Nephron progenitor cell (in vitro differentiated cells): ENCODE data around the gene ITSN1.
A peak's percentile ranks its signal among the peaks of the same experiment; 100 is the strongest.

Experiments
- DNase-seq: peaks from one replicate; pipeline ENCODE4 v3.0.0; 2021
- H3K27ac Mint-ChIP-seq: 2 replicates; pipeline ENCODE4 v1.8.0; 2021; ENCODE audit warnings: mild to moderate bottlenecking, moderate library complexity, mixed read lengths
- H3K27me3 Mint-ChIP-seq: 2 replicates; pipeline ENCODE4 v1.8.0; 2021; ENCODE audit warnings: mild to moderate bottlenecking, low read depth, mixed read lengths; ENCODE audit not compliant: poor library complexity
- H3K36me3 Mint-ChIP-seq: 2 replicates; pipeline ENCODE4 v1.8.0; 2021; ENCODE audit warnings: low read depth, mixed read lengths
- H3K4me1 Mint-ChIP-seq: 2 replicates; pipeline ENCODE4 v1.8.0; 2021; ENCODE audit warnings: mixed read lengths
- H3K4me3 Mint-ChIP-seq: 2 replicates; pipeline ENCODE4 v1.8.0; 2021; ENCODE audit warnings: mild to moderate bottlenecking, moderate library complexity, mixed read lengths
- H3K9me3 Mint-ChIP-seq: 2 replicates; pipeline ENCODE4 v1.8.0; 2021; ENCODE audit warnings: mild to moderate bottlenecking, moderate library complexity, mixed read lengths
- TF ChIP-seq, protein P1 (sequence below): fragments of 200-600 bp; sonication (generic); IDR thresholded peaks from 2 replicates; pipeline ENCODE4 v1.5.0; 2021; ENCODE audit warnings: antibody characterized with exemption

ITSN1 gene

DNA sequence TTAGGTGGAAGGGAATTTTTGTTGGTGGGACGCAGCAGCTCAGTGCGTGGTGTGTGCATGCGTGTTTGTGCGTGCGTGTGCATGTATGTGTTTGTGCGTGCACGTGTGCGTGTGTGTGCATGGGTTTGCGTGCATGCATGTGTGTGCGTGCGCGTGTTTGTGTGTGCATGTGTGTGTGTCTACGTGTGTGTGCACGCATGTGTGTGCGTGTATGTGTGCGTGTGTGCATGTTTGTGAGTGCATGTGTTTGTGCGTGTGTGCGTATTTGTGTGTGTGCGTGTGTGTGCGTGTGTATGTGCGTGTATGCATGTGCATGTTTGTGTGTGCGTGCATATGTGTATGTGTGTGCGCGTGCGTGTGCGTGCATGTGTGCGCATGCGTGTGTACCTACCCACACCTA, 253.1 kb downstream of the ITSN1 start:
- no peak for DNase-seq
- peaks cover 45% of the 10 kb centered on the region for H3K4me1 Mint-ChIP-seq
- TF ChIP-seq, protein P1, sequence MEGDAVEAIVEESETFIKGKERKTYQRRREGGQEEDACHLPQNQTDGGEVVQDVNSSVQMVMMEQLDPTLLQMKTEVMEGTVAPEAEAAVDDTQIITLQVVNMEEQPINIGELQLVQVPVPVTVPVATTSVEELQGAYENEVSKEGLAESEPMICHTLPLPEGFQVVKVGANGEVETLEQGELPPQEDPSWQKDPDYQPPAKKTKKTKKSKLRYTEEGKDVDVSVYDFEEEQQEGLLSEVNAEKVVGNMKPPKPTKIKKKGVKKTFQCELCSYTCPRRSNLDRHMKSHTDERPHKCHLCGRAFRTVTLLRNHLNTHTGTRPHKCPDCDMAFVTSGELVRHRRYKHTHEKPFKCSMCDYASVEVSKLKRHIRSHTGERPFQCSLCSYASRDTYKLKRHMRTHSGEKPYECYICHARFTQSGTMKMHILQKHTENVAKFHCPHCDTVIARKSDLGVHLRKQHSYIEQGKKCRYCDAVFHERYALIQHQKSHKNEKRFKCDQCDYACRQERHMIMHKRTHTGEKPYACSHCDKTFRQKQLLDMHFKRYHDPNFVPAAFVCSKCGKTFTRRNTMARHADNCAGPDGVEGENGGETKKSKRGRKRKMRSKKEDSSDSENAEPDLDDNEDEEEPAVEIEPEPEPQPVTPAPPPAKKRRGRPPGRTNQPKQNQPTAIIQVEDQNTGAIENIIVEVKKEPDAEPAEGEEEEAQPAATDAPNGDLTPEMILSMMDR = no peak
- no peaks in the 10 kb centered on the region for H3K9me3 Mint-ChIP-seq
- peaks cover 7% of the 10 kb centered on the region for H3K36me3 Mint-ChIP-seq
- H3K27me3 Mint-ChIP-seq = peaks cover 6% of the 10 kb centered on the region
- no peak overlapping the region for H3K27ac Mint-ChIP-seq
- H3K4me3 Mint-ChIP-seq = peak overlapping the region; percentile 66

DNA sequence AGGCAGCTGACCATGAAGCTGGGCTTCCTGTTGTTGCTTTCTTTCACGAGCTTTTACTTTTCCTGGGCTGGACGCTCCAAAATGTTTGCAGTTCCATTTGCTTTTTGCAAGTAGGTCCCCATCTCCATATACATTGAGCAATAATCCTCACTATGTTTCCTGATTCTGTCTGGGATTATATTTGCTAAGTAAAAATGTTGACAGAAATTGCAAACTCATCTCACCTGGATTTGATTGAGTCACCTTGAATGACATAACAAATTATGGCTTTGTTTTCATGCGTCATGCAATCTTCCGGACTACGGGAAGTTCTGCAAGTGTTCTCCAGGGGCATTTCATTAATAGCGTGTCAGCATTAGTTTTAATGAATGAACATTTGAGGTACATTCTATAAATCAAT, 254.4 kb downstream of the ITSN1 start:
- TF ChIP-seq, protein P1 = no peak
- Mint-ChIP-seq H3K4me3 (no peak overlapping the region), H3K27me3 (peaks cover 6% of the 10 kb centered on the region), H3K9me3 (no peaks in the 10 kb centered on the region), H3K4me1 (peaks cover 48% of the 10 kb centered on the region), H3K27ac (peak overlapping the region; percentile 86), H3K36me3 (peaks cover 12% of the 10 kb centered on the region)
- no peak for DNase-seq

DNA sequence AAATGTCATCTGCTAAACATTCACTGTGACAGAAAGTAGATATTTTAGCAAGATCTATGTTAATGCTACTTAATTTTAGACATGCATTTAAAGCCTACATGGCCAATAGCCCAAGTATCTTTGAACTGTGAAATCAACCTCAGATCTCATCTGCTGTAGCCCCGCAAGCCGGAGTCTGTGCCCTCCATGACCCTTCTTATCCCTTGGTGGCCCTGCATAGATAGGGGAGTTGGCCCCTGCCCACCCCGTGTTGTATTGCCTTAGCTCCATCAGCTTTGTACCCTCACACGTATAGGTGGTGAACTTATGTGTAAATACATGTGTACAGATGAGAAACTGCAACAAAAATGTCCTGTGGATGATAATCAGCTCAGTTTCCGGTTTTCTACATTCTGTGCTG, 254.8 kb downstream of the ITSN1 start:
- Mint-ChIP-seq H3K4me3 (no peak overlapping the region), H3K27me3 (peaks cover 6% of the 10 kb centered on the region), H3K4me1 (peaks cover 50% of the 10 kb centered on the region), H3K27ac (no peak overlapping the region), H3K9me3 (no peaks in the 10 kb centered on the region), H3K36me3 (peaks cover 15% of the 10 kb centered on the region)
- DNase-seq = no peak
- TF ChIP-seq, protein P1 = no peak

DNA sequence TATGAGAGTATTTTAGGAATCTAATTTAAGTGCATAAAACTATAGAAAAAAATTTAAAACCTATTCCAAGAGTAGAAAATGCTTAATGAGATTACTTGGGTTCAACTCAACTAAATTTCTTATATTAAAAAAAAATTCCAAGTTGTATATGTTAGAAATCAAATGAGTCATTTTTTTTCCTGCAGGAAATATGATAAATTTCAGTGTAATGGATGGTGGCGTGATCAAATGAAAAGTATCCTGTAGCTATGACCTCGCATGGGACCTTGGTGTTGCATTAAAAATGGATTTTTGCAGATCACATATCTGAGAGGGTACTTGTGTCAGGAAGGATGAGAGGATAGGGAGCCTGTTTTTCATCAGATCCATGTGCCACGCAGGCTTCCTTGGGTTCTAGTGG, 255.4 kb downstream of the ITSN1 start:
- H3K36me3 Mint-ChIP-seq = peaks cover 19% of the 10 kb centered on the region
- H3K27me3 Mint-ChIP-seq = peaks cover 6% of the 10 kb centered on the region
- DNase-seq = no peak
- no peaks in the 10 kb centered on the region for H3K9me3 Mint-ChIP-seq
- H3K27ac Mint-ChIP-seq = no peak overlapping the region
- no peak overlapping the region for H3K4me3 Mint-ChIP-seq
- H3K4me1 Mint-ChIP-seq = peaks cover 45% of the 10 kb centered on the region
- TF ChIP-seq, protein P1 = no peak

DNA sequence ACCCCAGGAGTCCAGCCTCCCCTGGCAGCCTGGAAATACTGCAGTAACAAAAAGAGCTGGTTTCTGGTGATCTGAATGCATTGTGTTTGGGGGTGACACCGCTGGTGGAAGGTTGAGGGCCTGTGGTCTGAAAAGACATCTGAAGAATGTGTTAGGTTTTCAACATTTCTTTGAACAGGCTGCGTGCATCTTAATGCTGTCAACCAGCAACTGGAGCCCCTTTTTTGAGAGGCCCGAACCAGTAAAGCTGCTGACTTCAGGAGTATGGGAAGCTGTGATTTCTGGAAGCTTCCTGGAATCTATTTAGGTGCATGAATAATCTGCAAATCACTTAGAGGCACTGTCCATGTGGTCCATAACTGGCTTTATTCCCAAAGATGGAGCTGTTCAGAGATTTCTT, 256.3 kb downstream of the ITSN1 start:
- Mint-ChIP-seq H3K9me3 (no peaks in the 10 kb centered on the region), H3K4me1 (peaks cover 40% of the 10 kb centered on the region)

DNA sequence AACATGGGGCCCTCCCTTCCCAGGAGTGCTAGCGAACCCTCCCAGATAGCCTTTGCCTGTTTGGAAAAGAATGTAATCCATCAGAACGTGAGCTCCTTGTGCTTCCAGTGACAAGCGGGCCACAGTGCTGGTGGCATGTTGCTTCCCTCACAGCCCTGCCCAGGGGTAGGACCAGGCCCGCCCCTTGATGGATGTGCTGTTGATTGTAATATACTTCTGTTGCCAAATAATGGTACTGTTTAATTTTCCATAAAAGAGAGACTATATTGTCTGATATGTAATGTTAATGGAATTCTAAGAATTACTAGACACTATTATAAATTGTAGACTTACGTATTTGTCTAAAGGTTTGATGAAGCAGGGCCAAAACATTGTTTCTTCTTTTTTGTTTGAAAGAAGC, 256.9 kb downstream of the ITSN1 start:
- DNase-seq = no peak
- Mint-ChIP-seq H3K27me3 (peaks cover 3% of the 10 kb centered on the region), H3K4me1 (peaks cover 34% of the 10 kb centered on the region), H3K27ac (no peak overlapping the region), H3K36me3 (peaks cover 27% of the 10 kb centered on the region), H3K9me3 (no peaks in the 10 kb centered on the region), H3K4me3 (no peak overlapping the region)
- TF ChIP-seq, protein P1 = no peak

More for the DNA sequence above, 256.3 kb downstream of the ITSN1 start:
- Mint-ChIP-seq H3K27me3 (peaks cover 3% of the 10 kb centered on the region), H3K36me3 (peaks cover 25% of the 10 kb centered on the region), H3K4me3 (no peak overlapping the region), H3K27ac (no peak overlapping the region)
- no peak for DNase-seq
- TF ChIP-seq, protein P1 = no peak
